Natural killer cell treated with Interleukin-12 subunit alpha and Interleukin-12 subunit beta and Interleukin-15 and Interleukin-18, amount 100 ng/mL, for 72 hours (primary cell): ENCODE data around the gene CALD1. TPM values are rescaled to one million over a fixed set of nuclear protein-coding genes. Genes with fewer than 3 reads are reported as not detected.

ENCODE experiments used
- ATAC-seq, 2 donors: fragments of 150-1000 bp; cut with Tn5 transposase in 1 of 2; sonication (Bioruptor Pico), chemical (Tn5 transposase) in 1 of 2; 2 replicates each; pipeline ENCODE4 v1.10.0; 2021
- DNase-seq: peaks from one replicate; pipeline ENCODE4 v3.0.0; 2022; ENCODE audit warnings: low spot score
- H3K27ac Mint-ChIP-seq, 2 donors: 1 replicate in 1 of 2; 2 replicates in 1 of 2; pipeline ENCODE4 v1.8.0; 2022; ENCODE audit warnings: mixed read lengths in 2 of 2, mild to moderate bottlenecking in 1 of 2, moderate library complexity in 1 of 2
- H3K27me3 Mint-ChIP-seq, 2 donors: 1 replicate in 1 of 2; 2 replicates in 1 of 2; pipeline ENCODE4 v1.8.0; 2022; ENCODE audit warnings: mixed read lengths in 2 of 2
- H3K36me3 Mint-ChIP-seq: one replicate; pipeline ENCODE4 v1.8.0; 2022; ENCODE audit warnings: mixed read lengths
- H3K4me1 Mint-ChIP-seq, 2 donors: 1 replicate in 1 of 2; 2 replicates in 1 of 2; pipeline ENCODE4 v1.8.0; 2022; ENCODE audit warnings: low read depth in 2 of 2, mixed read lengths in 2 of 2, mild to moderate bottlenecking in 1 of 2
- H3K4me3 Mint-ChIP-seq: one replicate; pipeline ENCODE4 v1.8.0; 2022; ENCODE audit warnings: mixed read lengths
- H3K9me3 Mint-ChIP-seq: 2 replicates; pipeline ENCODE4 v1.8.0; 2022; ENCODE audit warnings: mixed read lengths
- total RNA-seq, 2 donors: library from RNA; stranded (reverse); gene quantifications; one replicate each; pipeline ENCODE4 v1.2.3, GENCODE V29; 2022

Gene CALD1
- total RNA-seq, 2 donors from 2014 or later = 0.11 to 0.40 TPM

GRCh38 chr7:134785842-134786241 is 6.4 kb downstream of the CALD1 start:
- Mint-ChIP-seq H3K9me3 (no peaks in the 10 kb centered on the region), H3K4me3 (no peak overlapping the region), H3K27me3 (peaks cover 0 to 3% of the 10 kb centered on the region in 2 donors), H3K4me1 (no peaks in the 10 kb centered on the region), H3K27ac (no peak overlapping the region), H3K36me3 (no peaks in the 10 kb centered on the region)
- no peak for DNase-seq
- no peak for ATAC-seq

DNA sequence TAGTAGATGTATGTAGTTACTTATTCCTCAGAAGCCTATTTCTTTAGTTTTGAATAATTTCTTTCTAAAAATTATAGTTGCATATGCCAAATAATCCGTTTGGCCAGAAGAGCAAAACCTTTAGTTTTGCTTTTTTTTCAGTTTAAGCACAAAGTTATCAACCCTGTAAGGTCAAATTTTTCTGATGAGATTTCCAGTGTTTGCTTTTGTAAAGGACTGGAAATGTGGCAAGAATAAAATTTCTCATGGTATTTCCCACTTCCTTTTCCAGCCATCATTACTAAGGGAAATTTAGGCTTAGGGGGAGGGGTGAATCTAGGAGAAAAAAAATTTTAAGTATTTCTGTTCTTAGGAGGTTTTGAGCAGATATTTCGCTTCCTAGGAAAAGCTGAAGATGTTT is 7.6 kb downstream of the CALD1 start:
- no peak for DNase-seq
- no peaks in the 10 kb centered on the region for H3K4me1 Mint-ChIP-seq
- no peak overlapping the region for H3K4me3 Mint-ChIP-seq
- H3K36me3 Mint-ChIP-seq = no peaks in the 10 kb centered on the region
- no peaks in the 10 kb centered on the region for H3K9me3 Mint-ChIP-seq
- peaks cover 0 to 3% of the 10 kb centered on the region in 2 donors for H3K27me3 Mint-ChIP-seq
- no peak overlapping the region for H3K27ac Mint-ChIP-seq
- ATAC-seq = no peak

DNA sequence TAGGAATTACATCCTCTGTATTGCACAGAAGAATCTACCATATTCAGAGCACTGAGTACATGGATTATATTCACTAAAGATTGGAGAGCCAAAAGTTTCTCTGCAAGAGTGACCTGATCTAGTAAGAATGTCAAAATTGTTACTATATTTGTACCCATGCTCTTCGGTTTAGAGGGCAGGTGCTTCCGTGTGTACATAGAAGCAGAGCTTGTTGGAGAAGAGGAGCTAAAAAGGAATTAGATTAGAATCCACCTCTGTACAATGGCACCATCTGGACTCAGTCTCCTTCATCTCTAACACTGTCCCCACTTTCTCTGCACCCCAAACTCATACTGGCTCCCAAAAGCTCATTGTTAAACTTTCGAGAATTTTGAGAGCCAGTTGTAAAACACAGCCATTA is 8.3 kb downstream of the CALD1 start:
- Mint-ChIP-seq H3K4me3 (no peak overlapping the region), H3K27me3 (peaks cover 0 to 3% of the 10 kb centered on the region in 2 donors), H3K4me1 (no peaks in the 10 kb centered on the region), H3K36me3 (no peaks in the 10 kb centered on the region), H3K27ac (no peak overlapping the region), H3K9me3 (no peaks in the 10 kb centered on the region)
- ATAC-seq (no peak), DNase-seq (no peak)

- Mint-ChIP-seq H3K4me1 (no peaks in the 10 kb centered on the region), H3K36me3 (no peaks in the 10 kb centered on the region), H3K27ac (no peak overlapping the region), H3K27me3 (peaks cover 0 to 3% of the 10 kb centered on the region in 2 donors), H3K4me3 (no peak overlapping the region), H3K9me3 (no peaks in the 10 kb centered on the region)
- ATAC-seq (no peak), DNase-seq (no peak)
These were observed 8.8 kb downstream of the CALD1 start for GRCh38 chr7:134788191-134788590.

DNA sequence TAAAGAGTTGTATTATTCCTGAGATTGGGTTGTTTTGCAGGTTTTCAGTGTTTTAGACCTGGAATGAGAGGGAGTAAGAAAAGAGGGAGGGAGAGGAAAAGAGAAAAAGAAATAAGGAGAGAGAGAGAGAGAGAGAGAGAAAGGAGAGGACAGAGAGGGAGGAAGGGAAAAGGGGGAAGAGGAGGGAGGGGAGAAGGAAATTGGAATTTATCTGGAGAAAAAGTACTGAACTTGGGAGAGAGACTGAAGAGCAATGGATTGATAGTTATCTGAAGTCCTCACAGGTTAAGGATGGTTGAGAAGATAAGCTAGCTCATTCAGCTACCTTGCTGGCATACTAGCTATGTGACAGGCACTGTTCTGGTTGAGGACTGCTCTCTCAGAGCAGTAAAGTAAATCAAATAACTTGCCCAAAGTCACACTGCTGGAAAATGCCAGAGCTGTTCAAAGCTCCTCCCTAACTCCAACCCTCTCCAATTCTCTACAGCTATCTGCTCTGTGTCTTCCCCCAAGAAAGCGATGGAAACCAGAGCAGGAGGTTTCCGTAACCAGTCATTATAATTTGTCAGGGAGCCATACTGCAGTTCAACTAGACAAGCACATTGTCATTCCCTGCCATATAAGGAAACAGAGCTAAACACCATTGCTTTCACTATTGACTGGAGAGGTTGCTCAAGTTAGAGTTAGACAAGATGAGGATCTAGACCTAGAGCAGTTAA is 10.7 kb downstream of the CALD1 start:
- H3K9me3 Mint-ChIP-seq = no peaks in the 10 kb centered on the region
- ATAC-seq (no peak), DNase-seq (no peak)
- no peak overlapping the region for H3K4me3 Mint-ChIP-seq
- H3K27ac Mint-ChIP-seq = no peak overlapping the region
- peaks cover 6 to 8% of the 10 kb centered on the region in 2 donors for H3K27me3 Mint-ChIP-seq
- no peaks in the 10 kb centered on the region for H3K4me1 Mint-ChIP-seq
- H3K36me3 Mint-ChIP-seq = no peaks in the 10 kb centered on the region

DNA sequence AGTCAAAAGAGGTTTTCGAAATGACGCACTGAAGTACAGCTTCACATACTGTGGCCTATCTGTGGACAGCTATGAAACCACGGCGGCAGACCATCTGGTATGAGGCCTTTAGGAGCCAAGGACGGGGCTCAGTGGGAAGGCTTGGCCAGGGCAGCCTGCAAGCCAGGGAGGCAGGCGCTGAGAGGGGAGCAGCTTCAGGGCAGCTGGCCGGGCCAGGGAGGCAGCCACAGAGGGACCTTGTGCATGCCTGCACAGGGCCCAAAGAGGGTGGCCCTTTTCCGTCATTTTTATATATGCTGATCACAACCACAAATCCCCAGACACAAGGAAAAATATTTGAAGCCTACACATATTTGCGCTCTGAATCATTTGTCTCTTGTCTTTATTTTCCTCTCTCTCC is 13.5 kb downstream of the CALD1 start:
- no peaks in the 10 kb centered on the region for H3K4me1 Mint-ChIP-seq
- no peaks in the 10 kb centered on the region for H3K36me3 Mint-ChIP-seq
- H3K27ac Mint-ChIP-seq = no peak overlapping the region
- DNase-seq (no peak), ATAC-seq (no peak)
- no peaks in the 10 kb centered on the region for H3K9me3 Mint-ChIP-seq
- no peak overlapping the region for H3K4me3 Mint-ChIP-seq
- peaks cover 6 to 16% of the 10 kb centered on the region in 2 donors for H3K27me3 Mint-ChIP-seq

- peaks cover 7 to 27% of the 10 kb centered on the region in 2 donors for H3K27me3 Mint-ChIP-seq
- no peaks in the 10 kb centered on the region for H3K36me3 Mint-ChIP-seq
- H3K9me3 Mint-ChIP-seq = no peaks in the 10 kb centered on the region
- H3K4me1 Mint-ChIP-seq = no peaks in the 10 kb centered on the region
- H3K27ac Mint-ChIP-seq = no peak overlapping the region
- DNase-seq (no peak), ATAC-seq (no peak)
- H3K4me3 Mint-ChIP-seq = no peak overlapping the region
These were observed 15.8 kb downstream of the CALD1 start for GRCh38 chr7:134795231-134795630.

GRCh38 chr7:134798155-134798554 is 18.7 kb downstream of the CALD1 start:
- no peaks in the 10 kb centered on the region for H3K9me3 Mint-ChIP-seq
- no peak overlapping the region for H3K4me3 Mint-ChIP-seq
- no peak for DNase-seq
- H3K36me3 Mint-ChIP-seq = no peaks in the 10 kb centered on the region
- H3K4me1 Mint-ChIP-seq = no peaks in the 10 kb centered on the region
- H3K27ac Mint-ChIP-seq = no peak overlapping the region
- ATAC-seq = no peak
- H3K27me3 Mint-ChIP-seq = peaks cover 11 to 32% of the 10 kb centered on the region in 2 donors

DNA sequence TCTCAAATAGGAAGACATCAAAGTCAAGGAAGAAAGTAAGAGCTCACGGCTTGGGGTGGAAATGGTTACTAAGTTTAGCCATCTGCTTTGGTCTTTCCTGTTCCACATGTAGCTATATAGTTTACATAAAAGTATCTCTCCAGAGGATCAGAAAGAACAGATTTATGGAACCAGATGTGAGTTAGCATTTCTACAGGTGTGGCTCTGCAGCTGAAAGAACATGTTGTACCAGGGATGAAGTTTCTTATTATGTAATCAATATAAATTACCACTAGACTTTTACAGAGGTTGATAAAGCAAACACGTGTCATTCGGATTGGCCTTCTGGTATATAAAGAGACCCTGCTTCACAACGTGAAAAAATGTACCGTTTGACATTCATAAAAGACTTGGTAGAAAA is 19.9 kb downstream of the CALD1 start:
- H3K4me3 Mint-ChIP-seq = no peak overlapping the region
- no peak for DNase-seq

GRCh38 chr7:134802762-134803161 is 23.3 kb downstream of the CALD1 start:
- Mint-ChIP-seq H3K4me3 (no peak overlapping the region), H3K27me3 (peaks cover 11 to 28% of the 10 kb centered on the region in 2 donors), H3K4me1 (no peaks in the 10 kb centered on the region), H3K9me3 (no peaks in the 10 kb centered on the region), H3K27ac (no peak overlapping the region), H3K36me3 (no peaks in the 10 kb centered on the region)
- DNase-seq = no peak
- ATAC-seq = no peak

More for the DNA sequence above, 19.9 kb downstream of the CALD1 start:
- Mint-ChIP-seq H3K9me3 (no peaks in the 10 kb centered on the region), H3K4me1 (no peaks in the 10 kb centered on the region), H3K36me3 (no peaks in the 10 kb centered on the region), H3K27me3 (peaks cover 9 to 31% of the 10 kb centered on the region in 2 donors), H3K27ac (no peak overlapping the region)
- ATAC-seq = no peak

GRCh38 chr7:134804351-134804750 is 24.9 kb downstream of the CALD1 start:
- Mint-ChIP-seq H3K27me3 (peaks cover 8 to 22% of the 10 kb centered on the region in 2 donors), H3K4me1 (no peaks in the 10 kb centered on the region), H3K4me3 (no peak overlapping the region), H3K36me3 (no peaks in the 10 kb centered on the region), H3K27ac (no peak overlapping the region), H3K9me3 (no peaks in the 10 kb centered on the region)
- ATAC-seq (no peak), DNase-seq (no peak)

DNA sequence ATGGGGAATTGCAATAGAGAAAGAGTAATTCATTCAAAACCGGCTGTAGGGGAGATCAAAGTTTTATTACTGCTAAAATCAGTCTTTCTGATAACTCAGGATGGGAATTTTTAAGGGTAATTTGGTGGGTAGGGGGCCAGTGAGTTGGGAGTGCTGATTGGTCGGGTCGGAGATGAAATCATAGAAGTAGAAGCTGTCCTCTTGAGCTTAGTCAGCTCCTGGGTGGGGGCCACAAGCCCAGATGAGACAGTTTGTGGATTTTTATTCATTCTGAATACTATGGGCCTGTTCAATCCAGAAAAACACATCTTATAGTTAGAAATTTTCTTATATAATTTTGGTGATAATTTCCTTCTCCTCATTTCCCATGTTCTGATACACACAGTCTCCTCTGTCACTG is 25.4 kb downstream of the CALD1 start:
- Mint-ChIP-seq H3K27me3 (peaks cover 7 to 17% of the 10 kb centered on the region in 2 donors), H3K27ac (no peak overlapping the region), H3K36me3 (no peaks in the 10 kb centered on the region), H3K9me3 (no peaks in the 10 kb centered on the region), H3K4me1 (no peaks in the 10 kb centered on the region), H3K4me3 (no peak overlapping the region)
- DNase-seq (no peak), ATAC-seq (no peak)

DNA sequence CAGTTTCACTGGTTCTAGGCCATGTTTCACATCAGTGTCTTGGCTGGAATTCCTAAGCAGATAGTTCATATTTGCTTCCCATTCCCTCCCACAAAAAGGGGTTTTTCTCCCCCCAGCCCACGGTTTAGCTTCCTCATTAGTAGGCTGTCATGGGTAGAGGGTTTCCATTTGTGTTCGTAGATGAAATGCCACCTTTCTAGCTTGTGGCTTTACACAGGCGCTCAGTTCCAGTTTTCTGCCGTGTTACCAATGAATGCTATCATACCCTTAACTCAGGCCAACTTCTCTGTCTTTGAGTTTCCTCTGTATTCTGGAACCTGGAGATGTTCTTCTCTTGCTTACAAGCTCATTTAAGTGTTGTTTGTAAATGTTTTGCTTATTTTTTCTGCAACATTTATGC is 26.8 kb downstream of the CALD1 start:
- no peak overlapping the region for H3K4me3 Mint-ChIP-seq
- H3K4me1 Mint-ChIP-seq = no peaks in the 10 kb centered on the region
- H3K9me3 Mint-ChIP-seq = no peaks in the 10 kb centered on the region
- no peaks in the 10 kb centered on the region for H3K36me3 Mint-ChIP-seq
- H3K27me3 Mint-ChIP-seq = peaks cover 9 to 16% of the 10 kb centered on the region in 2 donors
- ATAC-seq = no peak
- no peak for DNase-seq
- H3K27ac Mint-ChIP-seq = no peak overlapping the region

GRCh38 chr7:134809616-134810015 is 30.2 kb downstream of the CALD1 start:
- no peak for ATAC-seq
- no peaks in the 10 kb centered on the region for H3K4me1 Mint-ChIP-seq
- peaks cover 7% of the 10 kb centered on the region for H3K9me3 Mint-ChIP-seq
- H3K27me3 Mint-ChIP-seq = peaks cover 14 to 22% of the 10 kb centered on the region in 2 donors
- no peak overlapping the region for H3K4me3 Mint-ChIP-seq
- DNase-seq = no peak
- no peaks in the 10 kb centered on the region for H3K36me3 Mint-ChIP-seq
- H3K27ac Mint-ChIP-seq = no peak overlapping the region

- no peaks in the 10 kb centered on the region for H3K4me1 Mint-ChIP-seq
- DNase-seq (no peak), ATAC-seq (no peak)
- H3K4me3 Mint-ChIP-seq = no peak overlapping the region
- H3K27ac Mint-ChIP-seq = no peak overlapping the region
- H3K36me3 Mint-ChIP-seq = no peaks in the 10 kb centered on the region
- H3K9me3 Mint-ChIP-seq = peaks cover 7% of the 10 kb centered on the region
- H3K27me3 Mint-ChIP-seq = peaks cover 15 to 20% of the 10 kb centered on the region in 2 donors
These were observed 32.3 kb downstream of the CALD1 start for GRCh38 chr7:134811765-134812164.
